Measurements from ENCODE around the gene KCNS1. TPM values are rescaled to one million over a fixed set of nuclear protein-coding genes. Genes with fewer than 3 reads are reported as not detected.

KCNS1 gene
- total RNA-seq, 1 experiment from 2014 or later, result not detected

GRCh38 chr20:45058168-45058850 is 42.6 kb downstream of the KCNS1 start:
- DNase-seq (ENCODE audit: low read depth, low spot score) (no peak), ATAC-seq (no peak)
- Histone ChIP-seq H3K4me3 (ENCODE audit: low read depth in 2 of 2, low read length in 2 of 2) (no peak overlapping the region), H3K9me3 (ENCODE audit: control insufficient read depth, insufficient read depth, low read depth, low read length) (no peaks in the 10 kb centered on the region), H3K36me3 (ENCODE audit: control insufficient read depth, insufficient read depth, low read length) (0 out of 2 replicates have a peak, but pooled peaks cover 3% of the 10 kb centered on the region), H3K27ac (ENCODE audit: low read length) (no peak overlapping the region), H3K27me3 (ENCODE audit: control insufficient read depth, insufficient read depth, low read length) (no peaks in the 10 kb centered on the region), H3K4me1 (ENCODE audit: control insufficient read depth, insufficient read depth, low read length) (no peaks in the 10 kb centered on the region; the same call in none of the 2 replicates)
- TF ChIP-seq REST (IDR thresholded peaks at IDR 0.05; ENCODE audit: insufficient read depth in 1 of 2, low read depth in 2 of 2, low read length in 1 of 2), result no peak
- TF ChIP-seq CTCF (IDR thresholded peaks at IDR 0.05), result no peak
- no peak for TF ChIP-seq SIN3A (IDR thresholded peaks at IDR 0.05; ENCODE audit: borderline replicate concordance, insufficient read depth, low read depth, low read length)
- no peak for TF ChIP-seq POLR2AphosphoS5 (IDR thresholded peaks at IDR 0.05; ENCODE audit: low read depth, low read length)
- no peak for TF ChIP-seq TCF7L2 (IDR thresholded peaks at IDR 0.05; ENCODE audit: low read depth, low read length)
- intact Hi-C loops (cut with micrococcal nuclease; ENCODE audit: unreplicated experiment) (no loop called here), in situ Hi-C loops (cut with HindIII; ENCODE audit: low pct_unique_long_range_greater_than_20kb, low sequenced_read_pairs) (no loop called here)
- CTCF ChIA-PET, result no interaction called here
- POLR2A ChIA-PET, result no interaction called here
- no TSS peak for BruUV-seq (replicated peaks)

- intact Hi-C loops (cut with micrococcal nuclease; ENCODE audit: unreplicated experiment), result no loop called here
- TF ChIP-seq CTCF (IDR thresholded peaks at IDR 0.05) (no peak), SIN3A (IDR thresholded peaks at IDR 0.05; ENCODE audit: borderline replicate concordance, insufficient read depth, low read depth, low read length) (no peak), TCF7L2 (IDR thresholded peaks at IDR 0.05; ENCODE audit: low read depth, low read length) (no peak), POLR2AphosphoS5 (IDR thresholded peaks at IDR 0.05; ENCODE audit: low read depth, low read length) (no peak), REST (IDR thresholded peaks at IDR 0.05; ENCODE audit: insufficient read depth in 1 of 2, low read depth in 2 of 2, low read length in 1 of 2) (no peak)
- ATAC-seq (no peak), DNase-seq (ENCODE audit: low read depth, low spot score) (no peak)
- BruUV-seq (replicated peaks), result no TSS peak
- no peak overlapping the region for H3K4me3 ChIP-seq (ENCODE audit: low read depth in 2 of 2, low read length in 2 of 2)
- ChIA-PET POLR2A (no interaction called here), CTCF (no interaction called here)
- no peaks in the 10 kb centered on the region; the same call in none of the 2 replicates for H3K4me1 ChIP-seq (ENCODE audit: control insufficient read depth, insufficient read depth, low read length)
- 0 out of 2 replicates have a peak, but pooled peaks cover 3% of the 10 kb centered on the region for H3K36me3 ChIP-seq (ENCODE audit: control insufficient read depth, insufficient read depth, low read length)
- H3K27ac ChIP-seq (ENCODE audit: low read length), result no peak overlapping the region
- H3K27me3 ChIP-seq (ENCODE audit: control insufficient read depth, insufficient read depth, low read length), result no peaks in the 10 kb centered on the region
- H3K9me3 ChIP-seq (ENCODE audit: control insufficient read depth, insufficient read depth, low read depth, low read length), result no peaks in the 10 kb centered on the region
- in situ Hi-C loops (cut with HindIII; ENCODE audit: low pct_unique_long_range_greater_than_20kb, low sequenced_read_pairs), result no loop called here
These were observed 44.3 kb downstream of the KCNS1 start for GRCh38 chr20:45056473-45057173.

Measured in Panc1 (cell line).